ENCODE data around the gene GNB1L.

DNA sequence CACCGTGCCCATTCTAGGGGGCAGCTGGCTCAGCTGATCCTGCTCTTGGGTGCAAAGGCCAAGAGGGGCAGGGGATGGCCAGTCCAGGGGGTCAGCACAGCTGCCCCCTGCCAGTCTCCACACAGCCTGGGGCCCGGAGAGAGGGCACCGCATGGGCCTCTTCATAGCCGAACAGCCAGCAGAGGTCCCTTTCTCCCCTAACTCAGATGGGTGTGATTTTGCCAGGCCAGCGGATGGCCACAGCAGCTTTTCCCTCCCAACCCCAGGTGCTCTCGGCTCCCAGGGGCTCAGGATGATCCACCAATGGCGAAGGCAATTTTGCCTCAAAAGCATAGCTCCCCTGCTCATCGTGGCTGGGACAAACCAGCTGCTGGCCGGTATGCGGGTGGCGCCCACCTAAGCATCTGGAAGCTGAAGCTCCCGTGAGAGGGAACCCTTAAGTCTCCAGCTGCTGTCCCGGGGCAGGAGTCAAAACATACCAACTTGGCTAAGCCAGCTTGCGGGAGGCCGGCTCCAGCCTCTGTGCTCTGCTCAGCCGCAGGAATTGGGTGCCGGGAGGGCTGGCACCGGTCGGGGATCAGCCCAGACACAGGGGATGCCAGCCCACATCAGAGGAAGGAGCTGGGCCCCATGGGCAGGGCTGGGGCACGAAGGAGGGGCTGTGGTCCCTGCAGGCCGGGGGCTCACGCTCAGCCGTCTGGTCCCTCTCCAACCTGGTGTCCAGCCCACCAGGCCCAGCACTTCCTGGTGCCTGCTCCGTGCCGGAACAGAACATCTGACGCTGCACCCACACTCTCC is 30.5 kb upstream of the GNB1L start:
- no peak for TF ChIP-seq GATA2 (IDR thresholded peaks at IDR 0.05; ENCODE audit: low read depth, low read length)
- no peak for TF ChIP-seq GATA3 (IDR thresholded peaks at IDR 0.05; ENCODE audit: low read depth, low read length)

Measured in SH-SY5Y (cell line).